SH-SY5Y (cell line): ENCODE measurements around the gene HAP1.

Experiments
- GATA2 ChIP-seq: IDR thresholded peaks from 2 replicates; pipeline ENCODE4 v1.6.1; 2011; ENCODE audit warnings: mild to moderate bottlenecking, low read depth, low read length
- GATA3 ChIP-seq: IDR thresholded peaks from 2 replicates; pipeline ENCODE4 v1.6.1; 2011; ENCODE audit warnings: low read depth, mild to moderate bottlenecking, low read length, moderate library complexity

- TF ChIP-seq GATA2: no peak
- TF ChIP-seq GATA3: no peak
These were observed 9.9 kb downstream of the HAP1 start for GRCh38 chr17:41724476-41725050.
